OCI-LY1 (cell line): ENCODE results near the gene CDIPT.

ENCODE experiments used
- H2AFZ ChIP-seq: fragments of 200-600 bp; sonication (generic), shearing (Covaris generic); 2 replicates; pipeline ENCODE4 v1.6.0; 2014; ENCODE audit warnings: antibody characterized with exemption, mild to moderate bottlenecking, low read length
- H3F3A ChIP-seq: fragments of 200-600 bp; sonication (generic), shearing (Covaris generic); 2 replicates; pipeline ENCODE4 v1.6.0; 2014; ENCODE audit warnings: mild to moderate bottlenecking, antibody characterized with exemption, low read length, moderate library complexity; ENCODE audit not compliant: insufficient read depth
- H3K27ac ChIP-seq: fragments of 200-600 bp; sonication (generic); 2 replicates; pipeline ENCODE4 v1.5.1; 2014; ENCODE audit warnings: low read length, mixed run types, mild to moderate bottlenecking, low read depth; ENCODE audit not compliant: poor library complexity, severe bottlenecking
- H3K27me3 ChIP-seq: fragments of 200-600 bp; sonication (generic); 2 replicates; pipeline ENCODE4 v1.6.0; 2014; ENCODE audit warnings: antibody characterized with exemption, mild to moderate bottlenecking, low read length, moderate library complexity; ENCODE audit not compliant: insufficient read depth
- H3K36me3 ChIP-seq: fragments of 200-600 bp; sonication (generic); 2 replicates; pipeline ENCODE4 v1.6.1; 2014; ENCODE audit warnings: mild to moderate bottlenecking, antibody characterized with exemption, low read length, moderate library complexity, mixed read lengths; ENCODE audit not compliant: insufficient read depth
- H3K4me1 ChIP-seq: fragments of 200-600 bp; sonication (generic); 2 replicates; pipeline ENCODE4 v1.5.1; 2014; ENCODE audit warnings: mild to moderate bottlenecking, low read length, moderate library complexity; ENCODE audit not compliant: insufficient read depth, severe bottlenecking
- H3K4me2 ChIP-seq: fragments of 200-600 bp; sonication (generic), shearing (Covaris generic); 2 replicates; pipeline ENCODE4 v1.6.1; 2014; ENCODE audit warnings: low read length
- H3K4me3 ChIP-seq: fragments of 200-600 bp; sonication (generic); 2 replicates; pipeline ENCODE4 v1.5.1; 2014; ENCODE audit warnings: low read length, low read depth, mild to moderate bottlenecking, mixed read lengths; ENCODE audit not compliant: poor library complexity, severe bottlenecking
- H3K79me2 ChIP-seq: fragments of 200-600 bp; shearing (Covaris generic); 2 replicates; pipeline ENCODE4 v1.6.1; 2016; ENCODE audit warnings: mixed run types, low read length, mixed read lengths; ENCODE audit not compliant: insufficient read depth
- H3K9ac ChIP-seq: fragments of 200-600 bp; sonication (generic), shearing (Covaris generic); 2 replicates; pipeline ENCODE4 v1.6.1; 2014; ENCODE audit warnings: mild to moderate bottlenecking, low read length, mixed read lengths
- H3K9me2 ChIP-seq: fragments of 200-600 bp; sonication (generic), shearing (Covaris generic); 2 replicates; pipeline ENCODE4 v1.6.1; 2014; ENCODE audit warnings: low read depth, mild to moderate bottlenecking, low read length, mixed read lengths
- H3K9me3 ChIP-seq: fragments of 200-600 bp; shearing (Covaris generic); 2 replicates; pipeline ENCODE4 v1.6.1; 2014; ENCODE audit warnings: low read length, mixed read lengths
- H4K20me1 ChIP-seq: fragments of 200-600 bp; sonication (generic), shearing (Covaris generic); 2 replicates; pipeline ENCODE4 v1.6.0; 2016; ENCODE audit warnings: mild to moderate bottlenecking, low read length; ENCODE audit not compliant: insufficient read depth
- CTCF ChIP-seq: fragments of 200-600 bp; sonication (generic), shearing (Covaris generic); IDR thresholded peaks from 2 replicates; pipeline ENCODE4 v1.5.1; 2017; ENCODE audit warnings: mild to moderate bottlenecking, antibody characterized with exemption, low read length, moderate library complexity, mixed read lengths
- EZH2 ChIP-seq: fragments of 200-600 bp; sonication (generic), shearing (Covaris generic); IDR thresholded peaks from 2 replicates; pipeline ENCODE4 v1.8.0; 2017; ENCODE audit warnings: borderline replicate concordance, mixed run types, mild to moderate bottlenecking, antibody characterized with exemption, low read length, moderate library complexity, mixed read lengths

The CDIPT gene

GRCh38 chr16:29896841-29897240 is 33.8 kb upstream of the CDIPT start:
- H3K9ac ChIP-seq, result no peak overlapping the region
- no peaks in the 10 kb centered on the region for H3K9me3 ChIP-seq
- no peaks in the 10 kb centered on the region; the same call in 1 of the 2 replicates for H3K27me3 ChIP-seq
- no peaks in the 10 kb centered on the region for H3F3A ChIP-seq
- H3K4me3 ChIP-seq, result no peak overlapping the region
- no peak overlapping the region for H2AFZ ChIP-seq
- peaks cover 5% of the 10 kb centered on the region for H3K4me1 ChIP-seq
- TF ChIP-seq CTCF (no peak), EZH2 (no peak)
- H4K20me1 ChIP-seq, result no peaks in the 10 kb centered on the region
- no peaks in the 10 kb centered on the region for H3K36me3 ChIP-seq
- H3K27ac ChIP-seq, result no peak overlapping the region
- H3K79me2 ChIP-seq, result no peaks in the 10 kb centered on the region
- no peaks in the 10 kb centered on the region for H3K9me2 ChIP-seq
- no peak overlapping the region for H3K4me2 ChIP-seq

- H2AFZ ChIP-seq, result no peak overlapping the region
- no peaks in the 10 kb centered on the region for H3K4me1 ChIP-seq
- no peaks in the 10 kb centered on the region; the same call in 1 of the 2 replicates for H3K27me3 ChIP-seq
- H3K4me2 ChIP-seq, result no peak overlapping the region
- H3K4me3 ChIP-seq, result no peak overlapping the region
- no peak overlapping the region for H3K27ac ChIP-seq
- H3F3A ChIP-seq, result no peaks in the 10 kb centered on the region
- TF ChIP-seq EZH2, result no peak
- TF ChIP-seq CTCF, result no peak
- H3K79me2 ChIP-seq, result no peaks in the 10 kb centered on the region
- H3K36me3 ChIP-seq, result no peaks in the 10 kb centered on the region
- no peaks in the 10 kb centered on the region for H3K9me2 ChIP-seq
- no peaks in the 10 kb centered on the region for H3K9me3 ChIP-seq
- no peaks in the 10 kb centered on the region for H4K20me1 ChIP-seq
- no peak overlapping the region for H3K9ac ChIP-seq
Measured at GRCh38 chr16:29894352-29894751, 31.3 kb upstream of the CDIPT start.

- Histone ChIP-seq H3K27me3 (no peaks in the 10 kb centered on the region; the same call in 1 of the 2 replicates), H3K9me2 (no peaks in the 10 kb centered on the region), H3K79me2 (no peaks in the 10 kb centered on the region), H3K9ac (no peak overlapping the region), H4K20me1 (no peaks in the 10 kb centered on the region), H3K4me1 (no peaks in the 10 kb centered on the region), H3K9me3 (no peaks in the 10 kb centered on the region), H3F3A (no peaks in the 10 kb centered on the region), H3K36me3 (no peaks in the 10 kb centered on the region), H3K4me2 (no peak overlapping the region), H2AFZ (no peak overlapping the region), H3K27ac (no peak overlapping the region), H3K4me3 (no peak overlapping the region)
- TF ChIP-seq EZH2 (no peak), CTCF (no peak)
Measured at GRCh38 chr16:29893553-29893952, 30.5 kb upstream of the CDIPT start.
